B cell (primary cell): ENCODE results near the gene ULBP2.
"Not testable (repeated sequence)": the region's sequence is repeated elsewhere in the genome, so short reads cannot be mapped to it uniquely, and the experiment has no call there.

ENCODE experiments used
- EZH2 ChIP-seq: IDR thresholded peaks from 2 replicates; pipeline ENCODE4 v1.6.1; 2012; ENCODE audit warnings: borderline replicate concordance, low read depth, mild to moderate bottlenecking, moderate library complexity, low read length; ENCODE audit not compliant: insufficient read depth, poor library complexity, severe bottlenecking
- TF ChIP-seq, protein P1 (sequence below): fragments of 200-600 bp; IDR thresholded peaks from one replicate; pipeline ENCODE4 v1.8.0; 2022; ENCODE audit warnings: antibody characterized with exemption, mild to moderate bottlenecking

DNA sequence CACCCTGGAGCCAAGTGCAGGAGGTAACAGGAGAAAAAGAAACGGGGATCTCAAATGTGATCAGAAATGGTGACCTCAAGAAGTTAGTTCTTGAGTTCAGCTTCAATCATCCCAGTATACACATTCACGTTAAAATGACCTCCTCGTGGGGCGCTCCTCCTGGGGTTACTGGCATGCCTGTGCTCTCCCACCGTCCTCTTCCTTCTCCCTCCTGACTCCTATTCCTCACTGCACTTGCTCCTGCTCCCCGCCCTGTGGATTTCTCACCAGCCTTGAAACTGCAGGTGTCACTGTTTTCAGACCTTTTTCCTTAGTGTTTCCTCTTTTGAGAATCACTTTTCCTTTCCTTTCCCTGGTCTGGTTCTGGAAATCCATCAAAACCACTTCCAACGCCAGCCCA lies 4.8 kb downstream of the ULBP2 start:
- TF ChIP-seq, protein P1, sequence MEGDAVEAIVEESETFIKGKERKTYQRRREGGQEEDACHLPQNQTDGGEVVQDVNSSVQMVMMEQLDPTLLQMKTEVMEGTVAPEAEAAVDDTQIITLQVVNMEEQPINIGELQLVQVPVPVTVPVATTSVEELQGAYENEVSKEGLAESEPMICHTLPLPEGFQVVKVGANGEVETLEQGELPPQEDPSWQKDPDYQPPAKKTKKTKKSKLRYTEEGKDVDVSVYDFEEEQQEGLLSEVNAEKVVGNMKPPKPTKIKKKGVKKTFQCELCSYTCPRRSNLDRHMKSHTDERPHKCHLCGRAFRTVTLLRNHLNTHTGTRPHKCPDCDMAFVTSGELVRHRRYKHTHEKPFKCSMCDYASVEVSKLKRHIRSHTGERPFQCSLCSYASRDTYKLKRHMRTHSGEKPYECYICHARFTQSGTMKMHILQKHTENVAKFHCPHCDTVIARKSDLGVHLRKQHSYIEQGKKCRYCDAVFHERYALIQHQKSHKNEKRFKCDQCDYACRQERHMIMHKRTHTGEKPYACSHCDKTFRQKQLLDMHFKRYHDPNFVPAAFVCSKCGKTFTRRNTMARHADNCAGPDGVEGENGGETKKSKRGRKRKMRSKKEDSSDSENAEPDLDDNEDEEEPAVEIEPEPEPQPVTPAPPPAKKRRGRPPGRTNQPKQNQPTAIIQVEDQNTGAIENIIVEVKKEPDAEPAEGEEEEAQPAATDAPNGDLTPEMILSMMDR, result not testable (repeated sequence)
- not testable (repeated sequence) for TF ChIP-seq EZH2
